ENCODE data around the gene SLC9C1.

Gene SLC9C1

DNA sequence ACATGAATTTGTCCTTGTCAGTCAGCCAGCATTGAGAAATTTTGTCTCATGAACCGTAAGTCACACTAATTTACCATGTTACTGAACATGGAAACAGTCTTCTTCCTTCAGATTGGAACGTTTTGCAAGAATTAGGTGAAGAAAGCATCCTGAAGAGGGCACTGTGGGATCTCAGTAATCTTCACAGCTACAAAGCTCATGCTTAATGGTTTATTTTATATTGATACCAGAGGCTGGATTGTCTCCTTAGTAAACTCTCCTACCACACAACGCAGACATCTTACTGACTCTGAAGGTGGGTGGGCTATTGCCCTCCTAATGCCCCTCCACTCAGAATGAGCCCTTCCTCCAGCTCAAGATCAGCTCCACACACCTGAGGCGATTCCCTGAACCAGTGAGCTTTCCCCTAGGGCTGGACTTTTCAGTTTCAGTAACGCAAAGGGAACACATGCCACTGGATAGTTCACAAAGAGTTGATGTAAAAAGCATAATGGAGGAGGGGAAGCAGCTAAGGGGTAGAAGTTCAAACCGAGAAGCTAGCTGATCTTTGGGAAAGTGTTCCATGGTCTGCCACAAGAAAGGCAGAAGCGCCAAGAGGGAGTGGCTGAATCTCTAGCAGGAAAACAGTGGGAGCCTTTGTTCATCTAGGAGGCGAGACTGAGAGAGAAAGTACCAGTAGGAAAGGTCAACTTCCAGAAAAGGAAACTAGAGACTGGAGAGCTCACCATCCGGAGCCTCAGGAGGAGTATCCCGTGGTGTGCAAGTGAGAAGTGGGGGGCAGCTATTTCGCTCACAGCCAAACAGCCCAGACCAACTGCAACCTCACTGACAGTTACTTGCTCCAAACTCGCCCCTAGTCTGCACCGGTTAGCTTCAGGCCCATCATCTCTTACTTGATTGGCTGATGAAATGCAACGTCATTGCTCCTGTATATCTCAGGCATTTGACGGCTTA is at the start of gene SLC9C1:
TSS of gene SLC9C1 (minus strand) at position 849 of the 954 bp plus-strand sequence. CDS start 7,425 bp downstream, outside the sequence.
- peak; percentile 68 for DNase-seq (ENCODE audit: low read depth)

DNA sequence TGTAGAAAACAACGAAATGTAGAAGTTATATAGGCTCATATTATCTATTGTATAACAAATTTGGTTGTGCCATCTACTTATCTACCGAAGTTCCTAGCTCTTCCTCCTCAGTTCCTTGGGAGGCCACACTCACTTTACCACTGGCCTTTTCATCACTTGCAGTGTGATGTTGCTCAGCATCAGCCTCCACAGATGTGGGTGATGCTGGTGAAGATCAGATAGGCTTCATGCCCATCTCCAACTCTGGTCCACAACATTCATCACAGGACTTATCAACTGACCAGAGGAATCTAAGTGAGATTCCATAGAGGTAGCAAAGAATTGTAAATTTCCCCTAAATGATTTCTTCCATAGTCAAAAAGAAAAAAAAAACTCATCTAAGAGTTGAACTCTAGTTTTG is 47.4 kb upstream of the SLC9C1 start:
- DNase-seq (ENCODE audit: low read depth): no peak

DNA sequence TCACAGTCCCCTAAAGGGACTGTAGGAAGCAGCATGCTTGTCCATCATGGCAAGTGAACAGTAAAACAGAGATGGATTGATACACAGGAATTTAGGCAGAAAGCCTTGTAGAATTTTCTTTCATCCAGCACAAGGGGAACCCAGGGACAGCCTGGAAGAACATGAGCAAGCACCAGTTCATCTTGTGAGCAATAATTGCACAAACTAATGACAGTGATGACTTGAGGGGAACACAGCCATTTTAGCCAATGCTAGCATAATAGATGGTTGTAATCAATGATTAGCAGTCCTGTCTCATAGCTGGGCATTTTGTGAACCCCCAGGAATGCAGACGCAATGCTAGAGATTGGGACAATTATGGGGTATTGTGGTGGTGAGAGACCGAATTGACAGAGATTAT is 45.6 kb upstream of the SLC9C1 start:
- no peak for DNase-seq (ENCODE audit: low read depth)

DNA sequence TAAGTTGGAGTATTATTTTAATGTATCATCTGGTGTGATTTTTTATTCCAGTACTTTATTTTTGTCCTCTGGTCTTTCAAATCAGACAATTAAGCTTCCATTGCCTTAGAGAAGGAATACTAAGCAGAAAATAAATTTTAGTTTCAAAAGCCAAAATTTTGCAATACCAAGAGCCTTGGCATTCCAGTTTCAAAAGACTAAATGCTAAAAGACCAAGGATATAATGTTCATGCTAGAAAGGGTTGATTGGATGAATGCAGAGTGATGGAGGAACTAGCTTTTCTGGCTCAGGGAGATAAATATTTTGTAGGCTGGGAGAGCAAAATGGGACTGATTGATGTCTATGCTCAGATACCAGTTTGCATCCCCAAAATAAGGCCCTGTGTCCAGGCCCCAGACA is 45.1 kb upstream of the SLC9C1 start:
- no peak for DNase-seq (ENCODE audit: low read depth)

DNA sequence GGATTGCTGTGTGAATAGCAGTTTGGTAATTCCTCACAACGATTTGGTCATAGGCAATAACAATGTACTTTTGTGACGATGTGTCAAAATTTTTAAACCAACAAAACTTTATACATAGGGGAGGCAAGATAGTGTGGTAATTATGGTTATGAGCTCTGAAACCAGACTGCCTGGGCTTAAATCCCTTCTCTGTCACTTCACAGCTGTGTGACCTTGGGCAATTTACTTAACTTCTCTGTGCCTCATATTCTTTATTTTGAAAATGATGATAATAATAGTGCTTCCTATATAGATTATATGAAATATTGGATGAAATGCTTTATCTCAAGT is 44.7 kb upstream of the SLC9C1 start:
- DNase-seq (ENCODE audit: low read depth): no peak

DNA sequence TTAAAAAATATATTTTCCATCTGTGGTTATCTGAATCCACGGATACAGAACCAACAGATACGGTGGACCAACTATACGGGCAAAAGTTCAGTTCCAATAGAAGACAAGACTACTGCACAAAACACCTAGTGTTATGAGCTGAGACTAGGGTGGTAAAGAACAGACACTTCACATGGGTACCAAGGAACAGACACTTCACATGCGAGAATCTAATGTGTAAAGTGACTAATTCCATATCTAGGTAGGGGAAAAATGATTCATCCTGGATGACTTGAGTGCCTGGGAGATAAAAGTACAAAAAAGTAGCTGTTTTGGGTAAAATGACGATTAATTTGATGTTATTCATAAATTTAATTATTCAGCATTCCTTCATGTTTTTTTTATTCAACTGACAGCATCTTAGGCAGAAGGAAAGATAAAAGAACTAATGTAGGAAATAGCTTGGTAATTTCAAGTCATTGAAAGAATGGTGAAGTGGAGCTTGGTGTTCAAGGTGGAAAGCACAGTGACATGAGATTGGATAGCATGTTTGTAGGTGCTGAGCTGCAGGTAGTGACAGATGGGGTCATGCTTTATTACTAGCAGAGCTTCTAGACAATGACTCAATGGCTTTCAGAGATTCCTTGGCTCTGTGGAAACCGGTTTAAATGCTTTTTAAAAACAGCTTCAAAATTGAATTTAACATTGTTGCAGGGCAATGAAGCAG is 44.2 kb upstream of the SLC9C1 start:
- DNase-seq (ENCODE audit: low read depth): no peak

DNA sequence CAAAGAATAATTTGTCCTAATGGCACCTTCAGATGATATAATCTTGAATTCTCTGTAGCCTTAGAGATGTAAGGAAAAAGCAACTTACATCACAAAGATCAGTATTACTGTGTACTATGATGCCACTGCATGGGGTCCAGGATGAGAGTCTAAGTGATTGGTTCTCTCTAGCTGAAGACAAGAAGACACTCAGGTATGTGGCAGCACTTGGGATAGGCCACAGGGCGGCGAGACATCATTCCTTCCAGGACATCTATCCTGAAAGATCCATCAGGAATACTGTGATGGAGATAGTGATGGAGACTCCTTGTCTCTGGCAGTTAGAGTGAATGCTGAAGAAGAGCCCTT is 41.4 kb upstream of the SLC9C1 start:
- no peak for DNase-seq (ENCODE audit: low read depth)

DNA sequence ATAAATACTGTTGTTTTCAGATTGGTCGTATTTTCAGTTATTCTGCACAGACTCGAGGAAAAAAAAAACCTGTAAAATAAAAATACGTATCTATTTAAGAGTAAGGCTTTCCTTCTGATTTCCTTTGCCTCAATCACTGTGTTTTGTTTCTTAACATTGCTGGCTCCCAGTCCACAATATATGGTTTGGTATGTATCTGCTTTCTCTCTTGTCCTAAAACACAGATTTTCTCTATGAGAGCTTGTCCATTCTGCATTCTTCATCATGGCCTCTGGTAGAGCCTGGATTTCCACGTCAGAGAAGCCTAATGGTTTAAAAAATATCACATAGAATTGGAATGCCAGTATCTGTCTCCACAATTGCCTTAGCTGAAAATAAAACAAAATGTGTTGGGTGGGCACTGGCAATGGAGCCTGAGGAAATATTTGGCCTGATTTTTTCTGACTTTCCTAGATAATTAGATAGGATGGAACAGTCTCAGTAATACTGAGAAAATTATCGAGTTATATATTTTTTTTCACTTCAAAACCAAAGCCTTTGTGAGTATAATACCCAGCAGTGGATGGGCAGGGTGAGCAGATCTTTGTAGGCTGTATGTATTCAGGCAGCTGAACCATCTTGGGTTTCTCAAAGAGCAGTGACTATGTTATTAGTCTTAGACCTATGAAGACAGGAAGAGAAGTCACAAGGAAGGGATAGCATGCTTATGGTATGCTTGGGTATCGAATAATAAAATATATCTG is 40.8 kb upstream of the SLC9C1 start:
- DNase-seq (ENCODE audit: low read depth): no peak

DNA sequence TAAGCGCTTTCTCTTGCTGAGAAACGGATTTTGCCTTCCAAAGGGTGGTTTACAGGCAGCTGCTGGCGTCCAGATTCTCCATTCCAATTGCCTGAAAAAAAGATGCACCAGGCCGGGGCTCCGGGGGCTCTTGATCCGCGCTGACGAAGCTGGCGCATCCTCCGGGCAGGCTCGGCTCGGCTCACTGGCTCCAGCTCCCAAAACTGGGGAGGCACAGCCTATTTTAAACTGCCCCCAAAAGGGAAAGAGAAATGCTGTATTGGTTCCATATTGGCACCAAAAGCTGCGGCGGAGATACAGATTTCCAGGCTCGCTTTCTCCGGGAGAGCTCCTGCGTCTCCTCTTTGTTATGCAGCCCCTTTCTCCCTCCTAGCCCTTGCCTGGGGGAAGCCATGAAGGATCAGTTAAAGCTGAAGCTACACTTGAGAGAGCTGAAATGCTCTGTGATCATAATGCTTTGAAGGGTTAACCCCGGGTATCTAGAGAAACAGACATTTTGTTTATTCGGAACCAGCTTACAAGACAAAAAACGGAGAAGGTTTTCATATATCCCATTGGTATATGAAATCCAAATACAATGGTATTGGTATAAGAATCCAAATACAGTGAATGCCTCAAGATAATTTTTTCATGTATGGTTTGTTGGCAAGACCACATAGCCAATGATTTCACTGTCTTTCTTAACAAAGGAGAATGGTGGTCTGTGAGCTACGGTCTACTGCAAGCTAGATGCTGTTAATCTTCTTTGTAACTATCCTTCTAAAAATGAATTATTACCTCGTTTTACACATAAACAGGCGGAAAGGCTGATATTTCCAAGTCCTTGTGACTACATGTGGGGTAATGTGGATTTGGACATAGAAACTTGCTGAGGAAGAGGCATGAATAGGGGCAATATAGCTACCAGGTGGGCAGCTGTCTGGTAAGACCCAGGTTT is 39.6 kb upstream of the SLC9C1 start:
- DNase-seq (ENCODE audit: low read depth): no peak

DNA sequence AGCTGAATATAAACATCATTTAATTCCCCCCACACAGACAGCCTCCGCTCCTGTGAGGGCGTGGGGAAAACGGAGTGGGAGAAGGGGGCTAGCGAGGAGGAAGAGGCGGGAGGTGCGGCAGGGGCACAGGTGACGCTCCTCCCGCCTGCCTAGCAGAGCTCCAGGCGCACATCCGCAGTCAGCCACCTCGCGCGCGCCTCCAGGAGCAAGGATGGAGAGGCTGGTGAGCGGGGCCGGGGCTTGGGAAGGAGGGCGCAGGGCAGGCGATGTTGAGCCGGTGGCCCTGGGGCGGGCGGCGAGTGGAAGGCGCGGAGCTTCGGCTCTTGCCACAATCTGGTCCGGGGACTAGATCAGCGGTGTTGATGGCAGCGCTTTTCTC is 39.0 kb upstream of the SLC9C1 start, which contains the start of gene CD200:
TSS of gene CD200 (plus strand) at position 155 of the 379 bp plus-strand sequence. CDS start at position 212, 57 bp downstream.
- DNase-seq (ENCODE audit: low read depth): no peak

DNA sequence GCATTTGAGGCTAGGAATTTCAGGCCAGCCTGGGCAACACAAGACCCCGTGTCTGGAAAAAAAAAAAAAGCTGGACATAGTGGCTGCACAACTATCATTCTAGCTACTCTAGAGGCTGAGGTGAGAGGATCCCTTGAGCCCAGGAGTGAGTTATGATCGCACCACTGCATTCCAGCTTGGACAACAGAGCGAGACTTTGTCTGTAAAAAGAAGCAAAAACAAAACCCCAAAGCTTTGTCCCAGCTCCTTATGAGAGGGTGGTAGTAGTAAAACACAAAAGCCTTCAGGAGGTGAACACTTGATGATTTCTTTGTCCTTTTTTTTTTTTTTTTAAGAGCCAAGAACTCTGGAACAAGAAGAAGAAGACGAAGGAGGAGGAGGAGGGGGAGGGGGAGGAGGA is 37.8 kb upstream of the SLC9C1 start:
- DNase-seq (ENCODE audit: low read depth): no peak

DNA sequence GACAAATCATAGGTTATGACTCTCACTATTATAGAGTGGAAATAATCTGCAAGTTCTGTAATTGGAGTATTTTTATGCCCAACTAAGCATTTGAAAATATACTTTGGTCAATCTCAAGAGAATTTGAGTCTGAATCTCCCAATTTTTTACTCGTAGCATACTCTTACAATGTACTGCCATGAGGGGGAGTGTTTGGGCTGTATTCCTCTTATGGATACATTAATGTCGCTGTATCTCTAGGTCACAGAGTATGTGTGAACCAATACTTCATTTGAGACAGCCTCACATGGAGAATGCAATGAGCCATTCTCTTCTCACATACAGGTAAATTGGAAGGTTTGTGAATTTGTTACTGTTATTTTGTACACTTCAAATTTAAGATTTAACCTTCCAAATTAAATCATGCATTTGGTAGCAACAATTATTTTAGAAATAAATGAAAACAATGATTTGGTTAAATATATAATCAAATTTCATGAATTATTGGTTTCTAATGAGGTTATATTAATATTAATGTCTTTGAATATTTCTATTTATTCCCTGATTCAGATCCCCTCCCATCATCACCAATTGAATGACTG is 33.4 kb upstream of the SLC9C1 start:
- peak; percentile 42 for DNase-seq (ENCODE audit: low read depth)

DNA sequence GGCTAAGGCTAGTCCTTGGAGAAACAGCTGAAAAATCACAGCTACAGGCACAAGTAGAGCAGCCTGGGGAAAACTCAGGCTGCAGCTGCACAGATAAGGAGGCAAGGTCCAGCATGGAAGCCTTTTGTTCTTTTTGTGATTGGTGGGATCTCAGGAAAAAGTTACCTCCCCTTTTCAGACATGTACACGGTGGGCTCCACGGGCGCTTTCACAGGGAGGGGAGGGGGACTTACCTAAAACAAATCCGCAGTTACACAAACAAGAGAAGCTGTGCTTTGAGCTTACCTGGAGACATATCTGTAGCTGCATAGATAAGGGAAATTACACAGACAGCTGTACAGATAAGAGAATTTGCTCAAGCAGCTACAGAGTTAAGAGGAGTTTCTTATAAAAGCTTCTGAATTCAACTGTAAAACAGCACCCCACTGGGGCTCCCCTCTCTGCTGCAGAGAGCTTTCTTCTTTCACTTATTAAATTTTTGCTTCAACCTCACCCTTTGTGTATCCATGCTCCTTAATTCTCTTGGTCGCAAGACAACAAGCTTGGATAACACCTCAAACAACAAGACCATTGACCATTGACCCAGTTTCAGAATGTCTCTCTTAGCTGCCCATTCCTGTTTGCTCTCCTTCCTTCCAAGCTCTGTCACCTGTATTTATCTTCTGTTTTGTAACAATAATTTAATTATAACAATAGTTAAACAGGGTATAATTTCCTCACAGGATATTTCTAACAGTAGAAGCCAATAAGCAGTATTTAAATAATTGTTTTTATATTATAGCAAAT is 28.0 kb upstream of the SLC9C1 start:
- DNase-seq (ENCODE audit: low read depth): no peak

DNA sequence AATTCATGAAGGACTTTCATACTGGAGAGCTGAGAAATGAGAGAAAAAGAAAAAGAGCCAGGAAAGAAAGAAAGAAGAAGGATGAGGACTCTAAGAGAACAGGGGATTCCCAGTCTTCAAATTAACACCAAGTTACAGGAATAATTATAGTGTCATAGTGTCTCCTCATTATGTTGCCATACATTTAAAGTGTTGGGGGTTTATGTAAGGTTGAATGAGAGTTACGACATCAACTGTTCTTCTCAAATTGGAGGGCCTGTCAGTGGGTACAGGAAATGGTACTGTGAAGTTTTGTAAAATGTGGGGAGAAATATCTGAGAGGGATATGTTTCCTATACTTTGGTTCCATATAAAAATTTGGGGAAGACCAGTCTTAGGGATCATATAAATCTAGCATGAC is 26.7 kb upstream of the SLC9C1 start:
- DNase-seq (ENCODE audit: low read depth): no peak

DNA sequence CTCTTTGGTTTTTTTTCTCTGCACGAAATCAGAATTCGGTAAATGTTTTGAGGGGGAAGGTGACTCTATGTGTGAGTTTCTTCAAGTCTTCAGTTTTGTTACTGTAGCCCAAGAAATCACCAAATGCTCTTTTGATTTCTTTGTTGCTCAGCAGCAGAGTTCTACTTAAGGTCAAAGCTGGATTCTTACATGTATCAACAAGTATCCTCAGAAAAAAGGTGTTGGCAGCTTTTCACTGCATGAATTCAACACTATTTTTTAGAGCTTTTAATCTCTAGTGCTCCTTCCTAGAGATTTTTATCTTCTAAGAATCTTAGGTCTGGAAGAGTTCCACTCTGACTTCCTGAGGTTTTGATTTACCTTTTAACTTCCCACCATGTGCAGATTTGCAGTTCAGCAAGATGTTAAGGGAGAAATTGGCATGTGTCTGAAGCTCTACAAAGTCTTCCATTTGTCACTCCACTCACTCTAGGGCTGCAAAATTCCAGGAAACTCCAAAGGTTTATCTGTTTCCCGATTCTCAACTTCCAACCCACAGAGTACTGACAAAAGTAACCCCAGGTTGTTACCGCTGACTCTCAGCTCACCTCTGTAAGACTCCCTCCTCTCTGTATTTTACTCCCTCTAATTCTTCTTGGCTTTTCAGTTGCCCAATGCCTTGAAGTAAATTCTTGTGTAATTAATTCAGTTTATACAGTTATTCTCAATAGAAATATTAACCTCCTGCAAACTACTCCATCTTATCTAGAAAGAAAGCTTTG is 25.7 kb upstream of the SLC9C1 start:
- no peak for DNase-seq (ENCODE audit: low read depth)

DNA sequence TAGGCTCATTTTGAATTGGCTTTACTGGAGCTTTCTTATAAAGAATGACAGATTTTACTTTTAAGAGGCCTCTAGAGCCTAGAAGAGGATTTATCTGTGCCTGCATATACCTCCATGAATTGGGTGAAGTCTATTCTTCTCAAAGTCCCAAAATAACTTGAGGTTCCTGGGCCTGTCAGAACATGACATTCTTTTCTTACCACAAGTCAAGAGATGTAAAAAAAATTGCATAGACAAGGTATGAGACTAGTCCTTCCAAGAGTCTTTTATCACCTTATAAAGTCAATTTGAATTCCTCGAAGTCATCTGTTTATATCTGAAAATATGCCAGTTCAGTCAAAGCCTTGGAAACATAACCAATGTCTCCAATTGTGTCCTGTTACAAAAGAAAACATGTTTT is 21.8 kb upstream of the SLC9C1 start:
- DNase-seq (ENCODE audit: low read depth): no peak

DNA sequence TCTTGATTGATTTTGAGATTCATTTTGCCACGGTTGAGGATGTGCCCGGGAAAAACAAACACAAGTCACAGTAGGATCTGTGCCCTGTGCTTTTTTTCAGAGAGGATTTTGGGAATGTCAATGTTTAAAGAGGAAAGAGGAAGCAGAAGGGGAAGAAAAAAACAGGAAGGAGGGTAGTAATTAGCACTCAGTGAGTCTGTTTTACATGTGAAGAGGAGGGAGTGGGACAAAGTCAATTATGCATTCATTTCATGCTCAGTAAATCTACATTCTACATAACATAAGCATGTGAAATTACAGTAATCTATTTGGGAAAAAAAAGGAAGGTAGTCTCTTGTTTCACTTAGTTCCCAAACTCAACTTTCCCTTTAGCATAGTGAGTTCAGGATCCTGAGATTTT is 20.6 kb upstream of the SLC9C1 start:
- no peak for DNase-seq (ENCODE audit: low read depth)

DNA sequence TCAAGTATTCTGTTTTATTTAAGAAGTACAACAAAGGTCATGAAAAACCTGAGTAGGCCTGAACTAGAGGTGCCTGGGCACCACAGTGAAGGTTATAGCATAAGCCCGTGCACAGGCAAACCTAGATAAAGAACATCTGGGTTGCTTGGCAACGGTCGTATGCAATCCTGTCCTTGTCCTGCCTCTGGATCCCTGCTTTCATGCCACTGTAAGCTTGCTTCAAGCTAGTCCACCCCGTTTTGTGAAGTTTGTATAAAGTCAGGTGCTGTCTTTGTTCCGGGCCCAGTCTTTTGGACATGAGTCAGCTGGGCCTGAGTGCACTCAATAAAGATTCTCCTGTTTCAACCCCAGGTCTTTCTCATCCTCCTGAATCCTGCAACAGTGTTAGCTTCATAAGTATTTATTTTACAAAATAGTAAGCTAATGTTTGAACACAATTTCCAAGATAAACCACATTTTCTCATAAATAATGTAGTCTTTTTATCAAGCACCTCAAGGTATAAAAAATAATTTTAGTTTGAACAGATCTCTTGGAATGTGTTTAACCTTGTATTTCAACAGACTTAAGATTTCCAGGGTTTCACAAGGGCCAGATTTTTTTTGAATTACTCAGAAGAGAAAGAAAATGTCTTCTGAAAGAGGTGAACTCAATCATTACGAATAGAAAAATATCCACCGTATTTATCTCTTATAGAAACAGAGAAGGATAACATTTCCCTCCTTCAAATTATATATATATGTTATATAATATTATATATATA is 14.3 kb upstream of the SLC9C1 start:
- no peak for DNase-seq (ENCODE audit: low read depth)

DNA sequence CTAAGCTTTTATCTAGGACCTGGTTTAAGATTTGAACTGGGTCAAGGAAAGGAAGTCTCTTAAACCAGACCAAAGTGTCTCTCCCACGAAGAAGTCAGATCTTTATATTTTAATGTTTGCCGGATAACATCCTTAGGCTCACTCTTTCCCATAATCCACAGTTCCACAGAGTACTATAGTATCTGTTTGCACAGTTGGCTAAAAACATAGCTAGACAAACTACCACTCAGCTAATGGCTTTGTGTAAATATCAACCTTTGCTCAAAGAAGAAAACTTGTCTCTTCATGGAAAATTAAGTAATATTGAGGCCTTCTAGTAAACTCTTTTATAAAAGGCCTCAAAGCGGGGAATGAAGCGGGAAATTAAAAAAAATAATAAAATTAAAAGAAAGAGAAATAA is 13.5 kb upstream of the SLC9C1 start:
- no peak for DNase-seq (ENCODE audit: low read depth)

Data from HS-27A (cell line).